Right kidney (tissue), 1 donor: ENCODE results near the gene PRSS16.

ENCODE experiments used
- DNase-seq: peaks from one replicate; pipeline ENCODE4 v3.0.0-alpha.2; 2016

Gene PRSS16

GRCh38 chr6:27286141-27286540 lies 38.6 kb downstream of the PRSS16 start:
- no peak for DNase-seq

GRCh38 chr6:27287751-27288135 lies 40.2 kb downstream of the PRSS16 start:
- no peak for DNase-seq

DNA sequence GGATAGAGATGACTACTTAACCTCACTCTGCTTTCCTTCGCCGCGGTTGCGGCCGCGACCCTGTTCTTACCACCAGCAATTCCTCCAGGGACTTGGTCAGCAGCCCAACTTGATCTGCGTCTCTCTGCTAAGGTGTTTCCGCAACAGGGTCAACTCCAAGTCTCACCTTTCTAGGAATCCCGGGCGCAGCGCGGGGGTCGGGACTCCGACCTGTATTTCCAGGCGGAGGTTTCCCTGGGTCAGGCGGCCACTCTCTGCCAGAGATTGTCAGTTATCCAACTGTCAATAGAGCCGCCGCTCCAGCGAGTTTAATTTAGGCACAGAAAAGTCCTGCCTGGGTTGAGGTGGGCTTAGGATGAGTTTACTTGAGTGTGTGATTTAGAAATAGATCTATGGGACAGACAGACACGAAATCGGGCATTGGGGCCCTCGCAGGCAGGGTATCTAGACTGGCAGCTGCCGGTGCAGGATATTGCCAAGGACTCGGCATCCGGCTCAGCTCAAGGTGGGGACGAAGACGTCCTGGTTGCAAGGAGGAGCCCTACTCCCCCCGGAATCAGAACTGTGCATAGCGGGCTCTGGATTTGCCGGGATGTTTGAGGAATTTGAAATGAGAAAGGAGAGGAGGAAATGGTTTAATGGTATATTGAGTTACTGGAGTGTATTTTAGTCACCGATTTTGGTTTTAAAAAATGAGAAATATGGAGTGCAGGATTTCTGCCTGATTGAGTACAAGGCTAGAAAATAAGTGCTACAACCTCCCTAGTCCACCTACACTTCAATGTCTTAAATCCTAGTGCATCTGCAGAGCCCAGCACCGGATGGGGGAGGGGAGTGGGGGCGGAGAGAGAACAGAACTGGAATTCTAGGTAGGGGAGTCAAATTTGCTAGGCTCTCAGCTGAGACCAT lies 40.9 kb downstream of the PRSS16 start:
- no peak for DNase-seq

GRCh38 chr6:27290065-27290849 lies 42.8 kb downstream of the PRSS16 start:
- no peak for DNase-seq

DNA sequence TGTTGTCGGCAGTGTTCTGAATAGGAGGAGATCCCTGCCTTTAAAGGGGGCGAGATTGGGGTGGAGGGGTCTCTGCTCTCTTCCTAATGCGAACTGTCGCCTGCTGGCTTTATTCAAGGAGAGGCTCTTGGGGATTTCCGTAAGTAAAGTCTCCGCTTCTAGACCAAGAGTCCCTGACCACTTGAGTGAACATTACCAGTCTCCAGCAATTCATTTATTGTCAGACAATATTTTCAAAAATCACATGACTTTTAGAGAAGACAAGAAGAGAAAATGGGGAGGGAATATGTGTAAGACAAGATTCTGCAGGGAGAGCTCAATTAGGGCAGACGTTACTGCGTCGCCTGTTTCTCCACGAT lies 43.3 kb downstream of the PRSS16 start:
- no peak for DNase-seq

- DNase-seq, result peak; percentile 23
Observed at GRCh38 chr6:27293436-27294098, 46.1 kb downstream of the PRSS16 start.

GRCh38 chr6:27294409-27294808 lies 46.9 kb downstream of the PRSS16 start:
- peak; percentile 39 for DNase-seq

GRCh38 chr6:27295301-27296079 lies 48.0 kb downstream of the PRSS16 start:
- no peak for DNase-seq

DNA sequence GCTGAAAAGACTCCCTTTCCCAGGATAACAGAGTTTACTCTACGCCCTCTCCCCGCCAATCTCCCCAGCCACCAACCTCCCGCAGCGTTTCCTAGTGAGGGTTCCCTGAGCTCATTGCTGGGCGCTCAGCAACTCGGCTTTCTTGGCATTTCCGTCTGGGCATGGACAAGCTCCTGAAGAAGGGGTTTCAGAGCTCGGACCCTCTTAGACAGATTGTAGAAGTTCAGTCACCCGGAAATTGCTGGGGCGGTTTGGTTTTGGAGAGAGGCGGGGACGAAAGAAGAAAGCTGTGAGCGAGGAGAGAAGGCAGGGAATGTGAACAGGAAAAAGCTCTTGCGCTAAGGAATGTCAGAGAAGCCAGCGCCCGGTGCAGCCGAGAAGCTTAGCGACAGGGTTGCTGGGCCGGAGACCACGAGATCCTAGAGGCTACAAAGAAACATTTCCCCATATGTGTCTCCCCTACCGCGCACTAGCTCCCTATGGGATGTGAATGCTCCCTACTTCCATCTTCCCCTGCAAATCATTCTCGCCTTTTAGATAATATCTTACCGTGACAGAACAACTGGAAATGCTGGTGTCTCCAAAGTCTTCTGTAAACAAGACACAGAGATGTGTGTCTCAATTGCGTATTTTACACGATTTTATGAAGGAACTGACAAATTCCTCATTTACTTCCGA lies 48.7 kb downstream of the PRSS16 start:
- peak; percentile 50 for DNase-seq

GRCh38 chr6:27297484-27297856 lies 50.0 kb downstream of the PRSS16 start:
- no peak for DNase-seq

GRCh38 chr6:27297857-27298730 lies 50.6 kb downstream of the PRSS16 start:
- no peak for DNase-seq

DNA sequence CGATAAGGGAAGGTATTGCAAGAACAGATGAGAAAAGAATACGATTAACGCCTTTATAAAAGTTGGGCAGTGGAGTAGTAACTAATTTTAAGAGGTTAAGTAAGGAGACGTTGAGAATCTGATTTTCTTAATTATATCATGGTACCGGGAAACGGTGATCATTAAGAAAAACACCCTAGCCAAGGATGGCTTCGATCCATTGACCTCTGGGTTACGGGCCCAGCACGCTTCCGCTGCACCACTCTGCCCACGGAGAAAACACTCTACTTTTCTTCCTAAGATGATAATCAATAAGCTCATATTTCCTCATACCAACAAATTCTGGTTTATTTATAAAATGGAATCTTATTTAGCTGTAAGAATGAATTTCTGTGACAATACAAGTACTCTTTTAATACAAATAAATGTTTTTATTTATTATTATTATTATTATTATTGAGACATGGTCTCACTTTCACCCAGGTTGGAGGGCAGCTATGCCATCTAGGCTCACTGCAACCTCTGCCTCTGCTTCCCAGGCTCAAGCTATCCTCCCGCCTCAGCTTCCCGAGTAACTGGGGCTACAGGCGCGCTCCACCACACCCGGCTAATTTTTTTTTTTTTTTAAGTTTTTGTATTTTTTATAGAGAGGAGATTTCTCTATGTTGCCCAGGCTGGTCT lies 56.2 kb downstream of the PRSS16 start:
- no peak for DNase-seq
